ENCODE results near the gene TTC34.

The TTC34 gene

GRCh38 chr1:2595812-2596529 is 205.5 kb downstream of the TTC34 start:
- no peak overlapping the region for H3K4me3 ChIP-seq (ENCODE audit: low read depth in 1 of 2, low read length in 2 of 2)
- H3K36me3 ChIP-seq (ENCODE audit: control insufficient read depth in 1 of 2, insufficient read depth in 2 of 2, low read length in 2 of 2) = no peaks in the 10 kb centered on the region

GRCh38 chr1:2595261-2595811 is 206.2 kb downstream of the TTC34 start:
- Histone ChIP-seq H3K27ac (ENCODE audit: low read depth, low read length) (no peak overlapping the region), H3K27me3 (ENCODE audit: control insufficient read depth in 1 of 2, insufficient read depth in 2 of 2, low read length in 2 of 2) (no peaks in the 10 kb centered on the region), H3K4me3 (ENCODE audit: low read depth in 1 of 2, low read length in 2 of 2) (no peak overlapping the region), H3K4me1 (ENCODE audit: control insufficient read depth in 1 of 2, insufficient read depth in 2 of 2, low read length in 2 of 2) (peaks cover 17 to 19% of the 10 kb centered on the region in 2 donors), H3K9ac (ENCODE audit: low read depth in 1 of 2, low read length in 2 of 2) (no peak overlapping the region), H3K9me3 (ENCODE audit: control insufficient read depth in 1 of 2, low read length in 2 of 2) (no peaks in the 10 kb centered on the region), H3K36me3 (ENCODE audit: control insufficient read depth in 1 of 2, insufficient read depth in 2 of 2, low read length in 2 of 2) (peaks cover 0 to 5% of the 10 kb centered on the region in 2 donors)

More at GRCh38 chr1:2595812-2596529, 205.5 kb downstream of the TTC34 start:
- H3K4me1 ChIP-seq (ENCODE audit: control insufficient read depth in 1 of 2, insufficient read depth in 2 of 2, low read length in 2 of 2) = peaks cover 17 to 19% of the 10 kb centered on the region in 2 donors
- no peaks in the 10 kb centered on the region for H3K9me3 ChIP-seq (ENCODE audit: control insufficient read depth in 1 of 2, low read length in 2 of 2)
- no peaks in the 10 kb centered on the region for H3K27me3 ChIP-seq (ENCODE audit: control insufficient read depth in 1 of 2, insufficient read depth in 2 of 2, low read length in 2 of 2)
- H3K27ac ChIP-seq (ENCODE audit: low read depth, low read length) = no peak overlapping the region
- no peak overlapping the region for H3K9ac ChIP-seq (ENCODE audit: low read depth in 1 of 2, low read length in 2 of 2)

GRCh38 chr1:2594641-2595131 is 206.8 kb downstream of the TTC34 start:
- H3K4me1 ChIP-seq (ENCODE audit: control insufficient read depth in 1 of 2, insufficient read depth in 2 of 2, low read length in 2 of 2) = peaks cover 17 to 19% of the 10 kb centered on the region in 2 donors
- H3K9ac ChIP-seq (ENCODE audit: low read depth in 1 of 2, low read length in 2 of 2) = no peak overlapping the region
- no peaks in the 10 kb centered on the region for H3K27me3 ChIP-seq (ENCODE audit: control insufficient read depth in 1 of 2, insufficient read depth in 2 of 2, low read length in 2 of 2)
- H3K36me3 ChIP-seq (ENCODE audit: control insufficient read depth in 1 of 2, insufficient read depth in 2 of 2, low read length in 2 of 2) = peaks cover 0 to 10% of the 10 kb centered on the region in 2 donors
- no peak overlapping the region for H3K4me3 ChIP-seq (ENCODE audit: low read depth in 1 of 2, low read length in 2 of 2)
- H3K27ac ChIP-seq (ENCODE audit: low read depth, low read length) = no peak overlapping the region
- no peaks in the 10 kb centered on the region for H3K9me3 ChIP-seq (ENCODE audit: control insufficient read depth in 1 of 2, low read length in 2 of 2)

- no peaks in the 10 kb centered on the region for H3K9me3 ChIP-seq (ENCODE audit: control insufficient read depth in 1 of 2, low read length in 2 of 2)
- peak overlapping the region in 1 of 2 donors; percentile 43 for H3K9ac ChIP-seq (ENCODE audit: low read depth in 1 of 2, low read length in 2 of 2)
- peak overlapping the region; percentile 45 to 65 for H3K4me3 ChIP-seq (ENCODE audit: low read depth in 1 of 2, low read length in 2 of 2)
Observed at GRCh38 chr1:2594001-2594640, 207.4 kb downstream of the TTC34 start.

GRCh38 chr1:2593251-2593878 is 208.1 kb downstream of the TTC34 start:
- Histone ChIP-seq H3K27me3 (ENCODE audit: control insufficient read depth in 1 of 2, insufficient read depth in 2 of 2, low read length in 2 of 2) (no peaks in the 10 kb centered on the region), H3K27ac (ENCODE audit: low read depth, low read length) (no peak overlapping the region), H3K9ac (ENCODE audit: low read depth in 1 of 2, low read length in 2 of 2) (peak overlapping the region in 1 of 2 donors; percentile 43), H3K4me1 (ENCODE audit: control insufficient read depth in 1 of 2, insufficient read depth in 2 of 2, low read length in 2 of 2) (peaks cover 17 to 26% of the 10 kb centered on the region in 2 donors), H3K36me3 (ENCODE audit: control insufficient read depth in 1 of 2, insufficient read depth in 2 of 2, low read length in 2 of 2) (peaks cover 0 to 19% of the 10 kb centered on the region in 2 donors), H3K4me3 (ENCODE audit: low read depth in 1 of 2, low read length in 2 of 2) (peak overlapping the region in 1 of 2 donors; percentile 65), H3K9me3 (ENCODE audit: control insufficient read depth in 1 of 2, low read length in 2 of 2) (no peaks in the 10 kb centered on the region)

More at GRCh38 chr1:2594001-2594640, 207.4 kb downstream of the TTC34 start:
- Histone ChIP-seq H3K27ac (ENCODE audit: low read depth, low read length) (no peak overlapping the region), H3K27me3 (ENCODE audit: control insufficient read depth in 1 of 2, insufficient read depth in 2 of 2, low read length in 2 of 2) (no peaks in the 10 kb centered on the region), H3K36me3 (ENCODE audit: control insufficient read depth in 1 of 2, insufficient read depth in 2 of 2, low read length in 2 of 2) (peaks cover 0 to 14% of the 10 kb centered on the region in 2 donors), H3K4me1 (ENCODE audit: control insufficient read depth in 1 of 2, insufficient read depth in 2 of 2, low read length in 2 of 2) (peaks cover 17 to 19% of the 10 kb centered on the region in 2 donors)

DNA sequence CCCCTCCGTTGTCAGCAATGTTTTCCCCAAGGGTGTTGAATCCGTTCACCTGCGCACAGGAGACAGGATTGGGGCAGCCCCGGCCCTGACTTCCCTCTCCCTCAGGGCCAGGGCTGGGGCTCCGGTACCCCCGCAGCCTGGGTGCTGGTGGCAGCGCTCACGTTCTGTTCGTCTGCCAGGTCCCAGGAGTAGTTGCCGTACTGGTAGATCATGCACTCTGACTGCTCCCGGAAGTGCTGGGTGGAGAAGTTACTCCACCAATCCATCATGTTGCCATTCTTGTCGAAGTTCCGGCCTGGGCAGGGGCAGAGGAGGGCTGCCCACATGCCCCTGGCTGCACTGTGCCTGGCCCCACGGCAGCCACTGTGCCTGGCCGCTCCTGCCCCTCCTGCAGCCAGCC is 208.8 kb downstream of the TTC34 start:
- H3K36me3 ChIP-seq (ENCODE audit: control insufficient read depth in 1 of 2, insufficient read depth in 2 of 2, low read length in 2 of 2) = peaks cover 0 to 19% of the 10 kb centered on the region in 2 donors
- H3K9ac ChIP-seq (ENCODE audit: low read depth in 1 of 2, low read length in 2 of 2) = peak overlapping the region in 1 of 2 donors; percentile 38
- peak overlapping the region in 1 of 2 donors; percentile 40 for H3K4me3 ChIP-seq (ENCODE audit: low read depth in 1 of 2, low read length in 2 of 2)

DNA sequence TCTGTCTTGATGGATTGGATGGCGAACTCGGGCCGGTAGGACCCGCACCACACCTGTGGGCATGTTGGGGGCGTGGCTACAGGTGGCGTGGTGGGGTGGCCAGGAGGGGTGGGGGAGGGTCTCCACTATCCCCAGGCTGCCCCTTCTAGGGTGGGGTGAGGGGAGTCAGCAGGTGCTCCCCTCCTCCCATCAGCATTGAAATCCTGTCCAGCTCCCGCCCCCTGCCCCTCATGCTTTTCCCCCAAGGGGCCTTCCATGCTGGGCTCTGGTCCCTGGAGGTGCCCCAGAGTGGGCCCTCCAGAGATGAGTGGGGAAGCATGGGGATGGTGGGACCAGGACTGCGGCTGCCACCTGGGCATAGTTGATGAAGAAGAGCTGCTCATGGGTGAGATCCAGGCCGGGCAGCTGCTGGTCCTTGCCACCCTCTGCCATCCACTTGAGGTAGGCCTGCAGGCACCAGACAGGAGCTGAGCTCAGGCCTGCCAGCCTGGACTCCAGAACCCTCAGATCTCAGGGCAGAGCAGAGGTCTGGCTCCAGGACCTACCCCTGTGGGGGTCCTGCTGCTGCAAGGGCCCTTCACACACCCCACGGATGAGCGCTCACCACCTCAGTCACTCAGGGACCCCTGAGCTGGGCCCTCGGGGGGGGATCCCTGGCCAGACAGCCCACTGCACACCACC is 209.8 kb downstream of the TTC34 start:
- Histone ChIP-seq H3K27me3 (ENCODE audit: control insufficient read depth in 1 of 2, insufficient read depth in 2 of 2, low read length in 2 of 2) (no peaks in the 10 kb centered on the region), H3K36me3 (ENCODE audit: control insufficient read depth in 1 of 2, insufficient read depth in 2 of 2, low read length in 2 of 2) (peaks cover 0 to 19% of the 10 kb centered on the region in 2 donors), H3K4me3 (ENCODE audit: low read depth in 1 of 2, low read length in 2 of 2) (no peak overlapping the region), H3K9me3 (ENCODE audit: control insufficient read depth in 1 of 2, low read length in 2 of 2) (no peaks in the 10 kb centered on the region), H3K9ac (ENCODE audit: low read depth in 1 of 2, low read length in 2 of 2) (no peak overlapping the region), H3K27ac (ENCODE audit: low read depth, low read length) (no peak overlapping the region), H3K4me1 (ENCODE audit: control insufficient read depth in 1 of 2, insufficient read depth in 2 of 2, low read length in 2 of 2) (peaks cover 22 to 37% of the 10 kb centered on the region in 2 donors)

More for the DNA sequence above, 208.8 kb downstream of the TTC34 start:
- H3K9me3 ChIP-seq (ENCODE audit: control insufficient read depth in 1 of 2, low read length in 2 of 2) = no peaks in the 10 kb centered on the region
- H3K27me3 ChIP-seq (ENCODE audit: control insufficient read depth in 1 of 2, insufficient read depth in 2 of 2, low read length in 2 of 2) = no peaks in the 10 kb centered on the region
- H3K4me1 ChIP-seq (ENCODE audit: control insufficient read depth in 1 of 2, insufficient read depth in 2 of 2, low read length in 2 of 2) = peaks cover 17 to 32% of the 10 kb centered on the region in 2 donors
- no peak overlapping the region for H3K27ac ChIP-seq (ENCODE audit: low read depth, low read length)

GRCh38 chr1:2591233-2591580 is 210.3 kb downstream of the TTC34 start:
- no peak overlapping the region for H3K27ac ChIP-seq (ENCODE audit: low read depth, low read length)
- H3K4me1 ChIP-seq (ENCODE audit: control insufficient read depth in 1 of 2, insufficient read depth in 2 of 2, low read length in 2 of 2) = peaks cover 22 to 37% of the 10 kb centered on the region in 2 donors
- H3K36me3 ChIP-seq (ENCODE audit: control insufficient read depth in 1 of 2, insufficient read depth in 2 of 2, low read length in 2 of 2) = peaks cover 0 to 19% of the 10 kb centered on the region in 2 donors
- no peak overlapping the region for H3K9ac ChIP-seq (ENCODE audit: low read depth in 1 of 2, low read length in 2 of 2)
- no peaks in the 10 kb centered on the region for H3K27me3 ChIP-seq (ENCODE audit: control insufficient read depth in 1 of 2, insufficient read depth in 2 of 2, low read length in 2 of 2)
- no peaks in the 10 kb centered on the region for H3K9me3 ChIP-seq (ENCODE audit: control insufficient read depth in 1 of 2, low read length in 2 of 2)
- H3K4me3 ChIP-seq (ENCODE audit: low read depth in 1 of 2, low read length in 2 of 2) = no peak overlapping the region

DNA sequence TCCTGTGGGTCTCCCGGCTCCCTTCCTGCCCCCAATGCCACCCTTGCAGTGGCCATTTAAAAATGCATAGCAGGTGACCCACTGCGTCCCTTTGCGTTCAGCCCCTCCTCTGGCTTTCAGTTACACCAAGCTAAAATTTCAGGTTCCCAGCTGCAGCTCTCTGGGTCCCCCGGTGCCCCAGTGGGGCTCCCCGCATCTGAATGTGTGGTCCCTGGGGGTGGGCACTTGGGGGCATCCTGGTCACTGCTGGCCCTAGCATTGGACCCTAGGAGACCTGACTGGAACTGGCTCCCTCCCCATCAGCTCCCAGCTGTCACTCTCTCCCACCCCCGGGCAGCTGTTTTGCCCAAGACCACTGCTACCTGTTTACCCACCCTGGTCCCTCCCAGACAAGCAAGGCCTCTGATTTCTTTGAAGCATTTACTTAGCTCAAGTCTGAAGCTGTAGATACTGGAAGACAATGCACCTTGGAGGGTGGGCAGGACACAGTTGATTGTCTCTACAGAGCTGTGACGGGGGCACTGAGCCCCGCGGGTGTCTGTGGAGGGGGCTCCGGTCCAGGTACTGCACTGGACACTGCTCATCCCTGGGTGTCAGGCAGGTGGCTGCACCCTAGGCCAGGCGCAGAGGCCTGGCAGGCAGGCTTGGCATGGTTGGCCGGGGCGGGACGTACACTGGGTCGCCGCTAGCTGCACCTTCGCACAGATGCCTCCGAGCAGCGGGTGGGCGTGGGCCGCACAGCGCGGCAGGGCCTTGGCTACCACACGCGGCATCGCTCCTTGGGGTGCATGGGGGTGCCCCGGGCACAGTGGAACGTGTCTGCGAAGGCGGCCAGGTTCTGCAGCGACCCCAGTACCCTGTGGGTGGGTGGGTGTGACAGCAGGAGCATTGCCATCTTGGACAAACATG is 211.0 kb downstream of the TTC34 start:
- Histone ChIP-seq H3K9ac (ENCODE audit: low read depth in 1 of 2, low read length in 2 of 2) (no peak overlapping the region), H3K4me3 (ENCODE audit: low read depth in 1 of 2, low read length in 2 of 2) (no peak overlapping the region), H3K36me3 (ENCODE audit: control insufficient read depth in 1 of 2, insufficient read depth in 2 of 2, low read length in 2 of 2) (peaks cover 0 to 19% of the 10 kb centered on the region in 2 donors), H3K4me1 (ENCODE audit: control insufficient read depth in 1 of 2, insufficient read depth in 2 of 2, low read length in 2 of 2) (peaks cover 22 to 37% of the 10 kb centered on the region in 2 donors), H3K9me3 (ENCODE audit: control insufficient read depth in 1 of 2, low read length in 2 of 2) (no peaks in the 10 kb centered on the region), H3K27me3 (ENCODE audit: control insufficient read depth in 1 of 2, insufficient read depth in 2 of 2, low read length in 2 of 2) (no peaks in the 10 kb centered on the region), H3K27ac (ENCODE audit: low read depth, low read length) (no peak overlapping the region)

Measured in duodenal mucosa (tissue), 2 donors.